ENCODE data around the gene EML1.

EML1 gene

GRCh38 chr14:99876406-99876805 is 83.2 kb downstream of the EML1 start:
- DNase-seq, result no peak

GRCh38 chr14:99878563-99878962 is 85.3 kb downstream of the EML1 start:
- DNase-seq, result no peak

GRCh38 chr14:99879401-99880295 is 86.4 kb downstream of the EML1 start:
- DNase-seq, result no peak

GRCh38 chr14:99880651-99881420 is 87.6 kb downstream of the EML1 start:
- DNase-seq, result no peak

GRCh38 chr14:99883866-99884650 is 90.8 kb downstream of the EML1 start:
- DNase-seq, result no peak

- peak; percentile 66 for DNase-seq
These were observed 91.8 kb downstream of the EML1 start for GRCh38 chr14:99884834-99885648.

GRCh38 chr14:99885649-99885958 is 92.4 kb downstream of the EML1 start:
- no peak for DNase-seq

GRCh38 chr14:99887407-99887806 is 94.2 kb downstream of the EML1 start:
- DNase-seq, result no peak

GRCh38 chr14:99888149-99888548 is 94.9 kb downstream of the EML1 start:
- DNase-seq, result no peak

- DNase-seq, result no peak
These were observed 96.1 kb downstream of the EML1 start for GRCh38 chr14:99889268-99889667.

- DNase-seq, result no peak
These were observed 98.1 kb downstream of the EML1 start for GRCh38 chr14:99891266-99891665.

- DNase-seq, result no peak
These were observed 98.7 kb downstream of the EML1 start for GRCh38 chr14:99891900-99892299.

- DNase-seq, result no peak
These were observed 99.2 kb downstream of the EML1 start for GRCh38 chr14:99892406-99892805.

- DNase-seq, result no peak
These were observed 103.1 kb downstream of the EML1 start for GRCh38 chr14:99896361-99896760.

GRCh38 chr14:99899578-99900178 is 106.5 kb downstream of the EML1 start:
- DNase-seq, result no peak

GRCh38 chr14:99902925-99903324 is 109.7 kb downstream of the EML1 start:
- no peak for DNase-seq

GRCh38 chr14:99904506-99904905 is 111.3 kb downstream of the EML1 start:
- no peak for DNase-seq

GRCh38 chr14:99905121-99905520 is 111.9 kb downstream of the EML1 start:
- no peak for DNase-seq

GRCh38 chr14:99907761-99908652 is 114.8 kb downstream of the EML1 start:
- no peak for DNase-seq

- DNase-seq, result no peak
These were observed 115.5 kb downstream of the EML1 start for GRCh38 chr14:99908653-99909250.

Measured in NCI-H1105 treated with DMSO at 0.1 percent for 48 hours (cell line).